GM04503 (cell line): ENCODE data around the gene PEMT.

ENCODE experiments used
- DNase-seq: peaks from one replicate; pipeline ENCODE4 v3.0.0-alpha.2; 2012; ENCODE audit warnings: low read depth

PEMT gene

GRCh38 chr17:17605083-17605728, 13.7 kb upstream of the PEMT start:
- no peak for DNase-seq

- no peak for DNase-seq
These were observed 12.4 kb upstream of the PEMT start for GRCh38 chr17:17603895-17604225.

- no peak for DNase-seq
These were observed 11.8 kb upstream of the PEMT start for GRCh38 chr17:17603178-17603894.

- DNase-seq: no peak
These were observed 8.5 kb upstream of the PEMT start for GRCh38 chr17:17599965-17600364.

- no peak for DNase-seq
These were observed 6.5 kb upstream of the PEMT start for GRCh38 chr17:17598003-17598402.

- no peak for DNase-seq
These were observed 4.2 kb upstream of the PEMT start for GRCh38 chr17:17595755-17596154.

GRCh38 chr17:17593222-17593620, 1.7 kb upstream of the PEMT start:
- DNase-seq: no peak

- DNase-seq: no peak
These were observed 589 bp downstream of the PEMT start for GRCh38 chr17:17590883-17591354.

GRCh38 chr17:17590141-17590751, 1.3 kb downstream of the PEMT start:
- DNase-seq: no peak

- no peak for DNase-seq
These were observed 3.7 kb downstream of the PEMT start for GRCh38 chr17:17587614-17588337.

GRCh38 chr17:17582372-17582771, 9.1 kb downstream of the PEMT start:
- DNase-seq: no peak

- DNase-seq: no peak
These were observed 10.0 kb downstream of the PEMT start for GRCh38 chr17:17581509-17581908.

GRCh38 chr17:17580662-17581470, 10.6 kb downstream of the PEMT start:
- DNase-seq: no peak

GRCh38 chr17:17579691-17580090, 11.8 kb downstream of the PEMT start:
- DNase-seq: no peak

GRCh38 chr17:17577373-17577772, 14.1 kb downstream of the PEMT start:
- no peak for DNase-seq

- DNase-seq: no peak
These were observed 14.7 kb downstream of the PEMT start for GRCh38 chr17:17576772-17577234.

GRCh38 chr17:17575360-17576251, 15.9 kb downstream of the PEMT start:
- no peak for DNase-seq

GRCh38 chr17:17573912-17574311, 17.6 kb downstream of the PEMT start:
- no peak for DNase-seq

GRCh38 chr17:17572010-17572785, 19.3 kb downstream of the PEMT start:
- no peak for DNase-seq
